Islet of Langerhans (tissue), 1 donor: ENCODE measurements around the gene CKM.
"Not testable (repeated sequence)": the region's sequence is repeated elsewhere in the genome, so short reads cannot be mapped to it uniquely, and the experiment has no call there.

Experiments
- FAIRE-seq: peaks from one replicate; lab custom pipeline; 2011; peaks lifted over from hg19 to GRCh38; lab: Jason Lieb, UNC

The CKM gene

GRCh38 chr19:45349126-45349415 lies 26.4 kb upstream of the CKM start:
- no peak for FAIRE-seq

- FAIRE-seq, result no peak
These were observed 25.9 kb upstream of the CKM start for GRCh38 chr19:45348367-45349125.

GRCh38 chr19:45347570-45348366 lies 25.1 kb upstream of the CKM start:
- FAIRE-seq, result no peak

GRCh38 chr19:45346449-45346848 lies 23.8 kb upstream of the CKM start:
- FAIRE-seq, result no peak

- no peak for FAIRE-seq
These were observed 22.8 kb upstream of the CKM start for GRCh38 chr19:45345506-45345860.

GRCh38 chr19:45344621-45345505 lies 22.2 kb upstream of the CKM start:
- no peak for FAIRE-seq

- FAIRE-seq, result no peak
These were observed 20.2 kb upstream of the CKM start for GRCh38 chr19:45342911-45343310.

GRCh38 chr19:45340899-45341453 lies 18.3 kb upstream of the CKM start:
- FAIRE-seq, result no peak

GRCh38 chr19:45340232-45340898 lies 17.7 kb upstream of the CKM start, which contains the start of gene KLC3:
Gene KLC3, plus strand, starts transcription at chr19:45340750. Its CDS starts 4,792 bp downstream, at chr19:45345542.
- no peak for FAIRE-seq

- FAIRE-seq, result no peak
These were observed 17.0 kb upstream of the CKM start for GRCh38 chr19:45339629-45340028.

GRCh38 chr19:45336696-45337251 lies 14.1 kb upstream of the CKM start:
- no peak for FAIRE-seq

GRCh38 chr19:45334881-45335280 lies 12.2 kb upstream of the CKM start:
- FAIRE-seq, result not testable (repeated sequence)

GRCh38 chr19:45333609-45334303 lies 11.1 kb upstream of the CKM start:
- no peak for FAIRE-seq

GRCh38 chr19:45331411-45331810 lies 8.7 kb upstream of the CKM start:
- no peak for FAIRE-seq

GRCh38 chr19:45327404-45328143 lies 4.9 kb upstream of the CKM start:
- no peak for FAIRE-seq

GRCh38 chr19:45324349-45324907 lies 1.8 kb upstream of the CKM start:
- no peak for FAIRE-seq

GRCh38 chr19:45323671-45324081 lies 1.0 kb upstream of the CKM start:
- FAIRE-seq, result no peak

GRCh38 chr19:45322311-45322710 lies 364 bp downstream of the CKM start:
- no peak for FAIRE-seq

GRCh38 chr19:45321848-45322247 lies 827 bp downstream of the CKM start:
- no peak for FAIRE-seq
